ENCODE measurements around the gene GPRC5B.

GPRC5B gene

GRCh38 chr16:19843371-19843770, 41.3 kb downstream of the GPRC5B start:
- in situ Hi-C loops (cut with HindIII; ENCODE audit: low pct_ligation_motif_present, low sequenced_read_pairs), result no loop called here
- Histone ChIP-seq H3K36me3 (replicated peaks) (no peaks in the 10 kb centered on the region), H3K27ac (no peak overlapping the region), H3K4me3 (ENCODE audit: low read depth, low read length) (no peak overlapping the region), H3K27me3 (replicated peaks) (no peaks in the 10 kb centered on the region)
- no peak for DNase-seq
- TF ChIP-seq CTCF (IDR thresholded peaks at IDR 0.05; ENCODE audit: low read depth, low read length, missing control alignments), result no peak

GRCh38 chr16:19842426-19843157, 42.1 kb downstream of the GPRC5B start:
- Histone ChIP-seq H3K36me3 (replicated peaks) (no peaks in the 10 kb centered on the region), H3K27me3 (replicated peaks) (no peaks in the 10 kb centered on the region), H3K27ac (no peak overlapping the region), H3K4me3 (ENCODE audit: low read depth, low read length) (no peak overlapping the region)
- in situ Hi-C loops (cut with HindIII; ENCODE audit: low pct_ligation_motif_present, low sequenced_read_pairs), result no loop called here
- DNase-seq, result no peak
- no peak for TF ChIP-seq CTCF (IDR thresholded peaks at IDR 0.05; ENCODE audit: low read depth, low read length, missing control alignments)

- in situ Hi-C loops (cut with HindIII; ENCODE audit: low pct_ligation_motif_present, low sequenced_read_pairs), result no loop called here
- TF ChIP-seq CTCF (IDR thresholded peaks at IDR 0.05; ENCODE audit: low read depth, low read length, missing control alignments), result no peak
- Histone ChIP-seq H3K4me3 (ENCODE audit: low read depth, low read length) (no peak overlapping the region), H3K27ac (no peak overlapping the region), H3K36me3 (replicated peaks) (no peaks in the 10 kb centered on the region), H3K27me3 (replicated peaks) (no peaks in the 10 kb centered on the region)
- DNase-seq, result no peak
These were observed 43.5 kb downstream of the GPRC5B start for GRCh38 chr16:19841184-19841583.

GRCh38 chr16:19840524-19841110, 44.0 kb downstream of the GPRC5B start:
- no peak overlapping the region for H3K4me3 ChIP-seq (ENCODE audit: low read depth, low read length)
- TF ChIP-seq CTCF (IDR thresholded peaks at IDR 0.05; ENCODE audit: low read depth, low read length, missing control alignments), result no peak
- in situ Hi-C loops (cut with HindIII; ENCODE audit: low pct_ligation_motif_present, low sequenced_read_pairs), result no loop called here

GRCh38 chr16:19837984-19838707, 46.5 kb downstream of the GPRC5B start:
- Histone ChIP-seq H3K27me3 (replicated peaks) (no peaks in the 10 kb centered on the region), H3K36me3 (replicated peaks) (no peaks in the 10 kb centered on the region), H3K4me3 (ENCODE audit: low read depth, low read length) (no peak overlapping the region), H3K27ac (no peak overlapping the region)
- TF ChIP-seq CTCF (IDR thresholded peaks at IDR 0.05; ENCODE audit: low read depth, low read length, missing control alignments), result no peak
- DNase-seq, result no peak
- in situ Hi-C loops (cut with HindIII; ENCODE audit: low pct_ligation_motif_present, low sequenced_read_pairs), result no loop called here

More at GRCh38 chr16:19840524-19841110, 44.0 kb downstream of the GPRC5B start:
- Histone ChIP-seq H3K27ac (no peak overlapping the region), H3K36me3 (replicated peaks) (no peaks in the 10 kb centered on the region), H3K27me3 (replicated peaks) (no peaks in the 10 kb centered on the region)
- no peak for DNase-seq
